Hepatic stellate cell (primary cell): ENCODE data around the gene FAT4.
A peak's percentile ranks its signal among the peaks of the same experiment; 100 is the strongest.

Experiments
- DNase-seq: peaks from one replicate; pipeline ENCODE4 v3.0.0; 2011; ENCODE audit warnings: low spot score

The FAT4 gene

GRCh38 chr4:125314676-125315575, at the start of gene FAT4:
FAT4 (plus strand) TSS chr4:125314955; CDS start chr4:125316412, 1,457 bp downstream.
- peak; percentile 97 for DNase-seq

- no peak for DNase-seq
Observed at GRCh38 chr4:125265846-125266245, 48.9 kb upstream of the FAT4 start.

DNA sequence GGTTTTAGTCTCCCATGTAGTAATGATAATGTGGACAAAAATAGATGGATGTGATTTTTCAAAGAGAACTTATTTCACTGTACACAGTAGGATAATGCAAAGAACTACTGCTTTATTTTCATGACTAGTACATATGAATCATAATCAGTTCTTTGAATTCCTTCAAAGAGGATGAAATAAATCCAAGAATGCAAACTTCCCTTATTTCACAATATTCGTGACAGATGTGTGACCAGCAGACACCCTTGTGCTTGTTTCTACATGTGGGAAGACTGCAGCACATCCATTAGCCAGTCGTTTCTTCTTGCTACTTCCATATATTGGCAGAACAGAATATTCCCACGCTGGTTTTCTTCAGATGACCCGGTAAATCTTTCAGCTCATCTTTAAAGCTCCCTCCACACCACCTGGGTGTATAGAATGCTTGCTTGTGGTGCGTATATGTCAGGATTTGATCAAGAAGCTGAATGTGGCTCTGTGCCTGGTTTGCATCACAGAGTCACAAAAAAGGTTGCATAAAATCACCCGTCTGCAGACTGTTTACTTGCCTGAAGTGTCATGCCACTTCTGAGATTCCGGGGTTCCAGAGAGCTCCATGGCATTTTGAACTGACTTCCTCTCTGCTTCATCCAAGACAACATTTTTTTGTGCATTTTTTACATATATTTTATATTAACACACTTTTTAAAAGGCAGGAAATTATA, 47.7 kb upstream of the FAT4 start:
- DNase-seq: peak; percentile 13

DNA sequence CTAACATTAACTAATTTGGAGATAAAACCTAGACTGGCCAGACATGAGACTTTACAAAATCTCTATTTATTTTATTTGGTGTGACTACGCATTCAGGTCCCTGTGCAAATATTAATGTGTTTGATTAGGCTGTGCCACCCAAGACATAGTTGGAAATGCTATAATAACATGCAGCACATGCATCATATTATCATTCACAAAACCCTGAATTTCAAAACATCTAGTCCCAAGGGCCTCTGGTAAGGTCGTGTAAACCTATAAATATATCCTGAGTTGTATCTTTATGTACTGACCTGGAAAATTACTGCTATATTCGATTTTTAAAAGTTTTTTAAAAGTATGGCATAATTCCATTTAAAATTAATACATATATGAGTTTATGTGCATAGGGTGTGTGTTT, 47.1 kb upstream of the FAT4 start:
- DNase-seq: no peak

- no peak for DNase-seq
Observed at GRCh38 chr4:125268068-125268755, 46.5 kb upstream of the FAT4 start.

DNA sequence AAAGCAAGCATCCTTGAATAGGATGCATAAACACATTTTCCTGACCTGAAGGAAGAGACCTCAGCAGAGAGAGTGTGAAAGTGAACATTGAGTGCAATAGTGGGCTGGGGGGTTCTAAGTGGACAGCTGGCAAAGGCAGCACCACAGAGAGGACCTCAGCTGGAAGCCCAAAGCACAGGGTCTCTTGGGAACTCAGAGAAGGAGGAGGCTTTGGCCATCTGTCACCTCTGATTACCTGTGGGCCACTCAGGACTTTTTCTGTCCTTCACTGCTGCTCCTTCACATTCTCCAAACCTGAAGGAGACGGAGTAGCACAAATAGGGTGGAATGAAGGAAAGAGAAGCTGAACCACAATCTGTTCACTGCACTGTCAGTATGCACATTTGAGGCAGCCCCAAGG, 37.9 kb upstream of the FAT4 start:
- no peak for DNase-seq

GRCh38 chr4:125277790-125278189, 37.0 kb upstream of the FAT4 start:
- DNase-seq: no peak

GRCh38 chr4:125280892-125281403, 33.8 kb upstream of the FAT4 start:
- no peak for DNase-seq

DNA sequence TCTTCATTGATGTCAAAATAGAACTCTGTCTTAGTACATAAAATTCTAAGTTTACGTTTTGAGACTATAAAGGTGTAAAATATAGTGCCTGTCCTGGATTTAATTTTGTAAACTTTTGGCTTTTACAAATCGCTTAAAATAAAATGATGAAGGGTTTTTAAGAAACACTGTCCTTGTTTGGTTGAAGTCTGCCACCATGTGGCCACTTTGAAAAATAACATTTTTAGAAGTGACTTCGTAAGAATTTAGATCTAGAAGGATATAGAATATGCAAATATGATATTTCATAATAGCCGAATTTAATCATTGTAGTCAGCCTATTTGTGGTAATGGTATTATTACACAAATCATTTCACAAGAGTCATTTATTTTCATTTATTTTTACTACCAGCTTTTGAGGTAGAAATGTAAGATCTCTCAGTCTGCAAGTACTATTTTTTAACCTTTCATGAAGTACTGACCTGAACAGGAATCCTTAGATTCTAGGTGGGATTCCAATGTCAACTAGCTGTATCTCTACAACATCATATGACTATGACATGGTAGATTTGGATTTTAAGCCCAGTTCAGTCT, 31.0 kb upstream of the FAT4 start:
- peak; percentile 13 for DNase-seq

GRCh38 chr4:125297116-125297515, 17.6 kb upstream of the FAT4 start:
- DNase-seq: no peak

DNA sequence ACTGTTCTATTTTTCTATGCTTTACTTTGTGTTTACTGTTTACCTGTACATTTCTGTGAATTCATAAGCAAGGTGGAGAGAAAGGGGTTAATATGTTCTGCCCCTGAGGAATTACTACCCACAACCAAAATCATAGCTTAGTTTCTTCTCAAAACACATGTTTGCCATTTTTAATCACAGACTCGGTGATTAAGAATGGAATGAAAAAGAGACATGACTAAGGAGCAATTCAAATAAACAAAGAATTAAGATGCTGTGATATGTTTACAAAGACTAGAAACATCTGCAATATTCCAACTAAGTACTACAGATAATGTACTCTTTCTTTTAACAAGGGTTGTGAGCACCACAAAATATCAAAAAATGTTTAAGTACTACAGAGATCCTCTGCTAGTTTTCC, 11.7 kb upstream of the FAT4 start:
- DNase-seq: no peak

- no peak for DNase-seq
Observed at GRCh38 chr4:125303821-125304220, 10.9 kb upstream of the FAT4 start.

DNA sequence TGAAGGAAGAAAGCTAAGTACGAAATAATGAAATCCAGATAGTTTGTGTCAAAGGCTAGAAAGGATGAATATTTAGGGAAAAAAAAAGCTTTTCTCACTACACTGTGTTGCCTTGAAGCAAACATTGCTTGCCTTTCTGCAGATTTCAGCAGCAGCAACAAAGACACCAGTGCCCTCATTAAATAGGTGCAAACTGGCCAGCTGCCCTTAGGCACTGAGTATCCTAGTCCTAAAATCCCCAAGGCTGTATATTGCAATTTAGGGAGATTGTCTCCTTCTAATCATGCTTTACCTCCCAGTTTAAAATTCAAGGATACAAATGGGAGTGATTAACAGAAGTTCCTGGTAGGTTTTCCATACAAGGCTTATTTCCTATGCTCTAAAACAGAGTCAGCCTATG, 8.6 kb upstream of the FAT4 start:
- no peak for DNase-seq

GRCh38 chr4:125306533-125306932, 8.2 kb upstream of the FAT4 start:
- DNase-seq: no peak

- no peak for DNase-seq
Observed at GRCh38 chr4:125311503-125311902, 3.3 kb upstream of the FAT4 start.

- peak; percentile 31 for DNase-seq
Observed at GRCh38 chr4:125313497-125313896, 1.3 kb upstream of the FAT4 start.

DNA sequence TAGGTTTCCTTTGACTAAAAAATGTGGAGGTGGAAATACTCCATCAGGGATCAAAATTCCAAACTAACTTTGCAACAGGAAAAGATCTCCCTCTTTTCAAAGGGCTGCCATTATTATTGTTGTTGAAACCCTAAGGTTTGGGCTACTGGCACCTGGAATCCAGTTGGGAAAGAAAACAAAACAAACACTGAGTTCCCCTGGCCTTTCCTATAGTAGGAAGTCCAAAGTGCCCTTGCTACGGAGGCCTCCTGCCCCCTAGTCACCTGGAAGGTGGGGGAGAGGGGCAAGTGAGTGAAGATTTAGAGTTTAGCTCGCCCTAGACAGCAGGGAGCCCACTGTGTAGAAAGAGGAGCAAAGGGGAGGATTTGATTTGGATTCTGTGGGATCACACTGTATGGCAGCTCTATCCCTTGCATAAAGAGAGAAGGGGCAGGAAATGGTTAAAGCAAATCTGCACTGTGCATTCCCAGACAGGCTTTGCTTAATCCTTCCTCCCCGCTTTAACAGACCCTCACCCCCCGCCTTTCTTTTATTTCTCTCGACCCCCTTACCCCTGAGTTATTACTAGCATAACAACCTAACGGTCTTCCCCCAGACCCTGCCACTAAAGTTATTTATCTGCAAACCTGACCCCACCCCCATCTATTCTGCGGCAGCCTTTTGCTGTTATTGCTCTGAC, 627 bp upstream of the FAT4 start:
- DNase-seq: no peak

DNA sequence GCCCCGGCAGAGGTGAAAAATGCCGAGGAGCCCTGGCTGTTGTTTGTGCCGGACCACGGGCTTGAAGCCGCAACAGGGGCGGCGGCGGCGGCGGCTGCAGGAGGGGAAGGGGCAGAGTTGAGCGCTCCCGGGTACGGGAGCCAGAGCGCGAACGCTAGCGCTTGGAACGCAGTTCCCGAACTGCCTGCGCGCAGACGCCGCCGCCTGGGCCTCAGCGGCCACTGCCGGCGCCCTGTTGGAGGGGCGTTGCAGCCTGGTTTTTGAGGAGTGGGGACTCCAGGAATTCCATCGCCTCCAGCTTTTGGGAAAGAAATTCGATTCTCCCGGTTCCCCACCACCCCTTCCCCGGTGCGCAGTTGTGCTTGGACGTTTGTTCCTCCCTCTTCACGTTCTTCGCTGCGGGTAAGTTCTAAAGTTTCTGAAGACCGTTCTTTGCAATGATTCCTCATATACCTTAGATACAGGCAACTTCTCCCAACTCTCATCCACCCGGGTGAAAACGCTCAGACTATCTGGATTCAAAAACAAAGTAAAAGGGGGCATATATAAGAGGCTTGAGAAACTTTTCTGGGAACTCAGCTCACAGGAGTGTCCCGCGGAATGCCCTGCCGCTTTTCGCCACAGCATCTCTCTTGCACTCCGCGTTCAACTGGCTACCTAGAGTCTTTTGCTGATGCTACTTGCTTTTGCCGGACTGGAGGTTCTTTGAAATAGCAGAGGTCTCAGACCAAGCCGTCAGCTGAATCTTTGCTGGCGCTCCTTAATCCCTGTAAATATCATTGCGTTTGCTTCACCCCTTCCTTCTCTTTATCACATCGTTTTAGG, 1.0 kb downstream of the FAT4 start:
- peak; percentile 43 for DNase-seq

- DNase-seq: peak; percentile 40
Observed at GRCh38 chr4:125316401-125316790, 1.6 kb downstream of the FAT4 start.

DNA sequence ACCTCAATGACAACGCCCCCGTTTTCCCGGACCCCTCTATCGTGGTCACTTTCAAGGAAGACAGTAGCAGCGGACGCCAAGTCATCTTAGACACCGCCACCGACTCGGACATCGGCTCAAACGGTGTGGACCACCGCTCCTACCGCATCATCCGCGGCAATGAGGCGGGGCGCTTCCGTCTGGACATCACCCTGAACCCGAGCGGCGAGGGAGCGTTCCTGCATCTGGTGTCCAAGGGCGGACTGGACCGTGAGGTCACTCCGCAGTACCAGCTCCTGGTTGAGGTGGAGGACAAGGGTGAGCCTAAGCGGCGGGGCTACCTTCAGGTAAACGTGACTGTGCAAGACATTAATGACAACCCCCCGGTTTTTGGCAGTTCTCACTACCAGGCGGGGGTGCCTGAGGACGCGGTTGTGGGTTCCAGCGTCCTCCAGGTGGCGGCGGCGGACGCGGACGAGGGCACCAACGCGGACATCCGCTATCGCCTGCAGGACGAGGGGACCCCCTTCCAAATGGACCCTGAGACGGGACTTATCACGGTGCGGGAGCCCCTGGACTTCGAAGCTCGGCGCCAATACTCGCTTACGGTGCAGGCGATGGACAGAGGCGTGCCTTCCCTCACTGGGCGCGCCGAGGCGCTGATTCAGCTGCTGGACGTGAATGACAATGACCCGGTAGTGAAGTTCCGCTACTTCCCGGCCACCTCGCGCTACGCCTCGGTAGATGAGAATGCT, 2.2 kb downstream of the FAT4 start:
- peak; percentile 54 for DNase-seq
